H1 (cell line): ENCODE results near the gene ARHGAP26. TPM values are rescaled to one million over a fixed set of nuclear protein-coding genes. Genes with fewer than 3 reads are reported as not detected.

Experiments used
- CTCF ChIA-PET: fragments of 300-600 bp; sonication (Branson Sonifier 250); formaldehyde crosslinking; loops from one replicate; lab custom pipeline; 2021; ENCODE audit not compliant: partially characterized antibody; lab: Charles Lee
- POLR2A ChIA-PET: fragments of 300-600 bp; sonication (Branson Sonifier 250); formaldehyde crosslinking; loops from one replicate; lab custom pipeline; 2021; ENCODE audit warnings: inconsistent platforms; ENCODE audit not compliant: partially characterized antibody; lab: Charles Lee
- DNase-seq, 2 experiments: peaks; one replicate each; pipeline versions ENCODE4 v3.0.0 to v3.0.0-alpha.2; 2010 to 2022; ENCODE audit warnings: low spot score in 2 of 2, low read depth in 1 of 2, mixed read lengths in 1 of 2
- FAIRE-seq: peaks from 2 replicates; lab custom pipeline; 2011; peaks lifted over from hg19 to GRCh38; lab: Jason Lieb, UNC
- H2AFZ ChIP-seq: 2 replicates; pipeline ENCODE4 v1.8.1; 2012; ENCODE audit warnings: low read length, inconsistent platforms
- H2AK5ac ChIP-seq: 2 replicates; pipeline ENCODE4 v1.6.1; 2013; ENCODE audit warnings: low read depth, low read length
- H2BK120ac ChIP-seq: replicated peaks from 2 replicates; pipeline ENCODE3; 2013; ENCODE audit warnings: low read depth, low read length, inconsistent platforms
- H2BK12ac ChIP-seq: 2 replicates; pipeline ENCODE4 v1.6.1; 2013; ENCODE audit warnings: low read depth, low read length
- H2BK15ac ChIP-seq: 2 replicates; pipeline ENCODE4 v1.6.1; 2013; ENCODE audit warnings: low read length
- H2BK20ac ChIP-seq: 2 replicates; pipeline ENCODE4 v1.6.1; 2013; ENCODE audit warnings: low read length
- H2BK5ac ChIP-seq: 2 replicates; pipeline ENCODE4 v1.6.1; 2013; ENCODE audit warnings: low read depth, low read length
- H3K14ac ChIP-seq: 2 replicates; pipeline ENCODE4 v1.6.1; 2013; ENCODE audit warnings: inconsistent platforms; ENCODE audit not compliant: insufficient read length
- H3K18ac ChIP-seq: 2 replicates; pipeline ENCODE4 v1.6.1; 2013; ENCODE audit warnings: low read length; ENCODE audit errors: extremely low read depth
- H3K23ac ChIP-seq: 2 replicates; pipeline ENCODE4 v1.6.1; 2013; ENCODE audit warnings: inconsistent platforms; ENCODE audit not compliant: insufficient read length
- H3K23me2 ChIP-seq: 2 replicates; pipeline ENCODE4 v1.6.1; 2013; ENCODE audit warnings: low read depth, low read length
- H3K27ac ChIP-seq: 2 replicates; pipeline ENCODE4 v1.6.1; 2011; ENCODE audit warnings: low read depth, low read length, inconsistent platforms
- H3K27me3 ChIP-seq, 4 experiments: replicated peaks in 1 of 4; 1 replicate in 1 of 4; 2 replicates in 3 of 4; pipeline versions ENCODE4 v1.6.1 to v1.8.1; 2011 to 2013; ENCODE audit warnings: low read length in 3 of 4, mild to moderate bottlenecking in 3 of 4, inconsistent platforms in 2 of 4, mixed read lengths in 2 of 4, moderate library complexity in 1 of 4; ENCODE audit not compliant: control insufficient read depth in 3 of 4, insufficient read depth in 3 of 4; ENCODE audit errors: extremely low read depth in 1 of 4
- H3K36me3 ChIP-seq, 4 experiments: 2 replicates each; pipeline versions ENCODE4 v1.6.1 to v1.8.1; 2011 to 2013; ENCODE audit warnings: mild to moderate bottlenecking in 4 of 4, low read length in 3 of 4, moderate library complexity in 2 of 4, control low read depth in 1 of 4, inconsistent platforms in 1 of 4; ENCODE audit not compliant: insufficient read depth in 4 of 4, control insufficient read depth in 2 of 4
- H3K4ac ChIP-seq: replicated peaks from 2 replicates; pipeline ENCODE3; 2013; ENCODE audit warnings: low read length, low read depth, mixed read lengths, inconsistent platforms; ENCODE audit not compliant: insufficient read length
- H3K4me1 ChIP-seq, 4 experiments: replicated peaks in 1 of 4; 1 replicate in 1 of 4; 2 replicates in 3 of 4; pipeline versions ENCODE4 v1.6.1 to v1.8.1; 2011 to 2013; ENCODE audit warnings: low read length in 3 of 4, inconsistent platforms in 2 of 4, mixed read lengths in 1 of 4; ENCODE audit not compliant: insufficient read depth in 4 of 4, control insufficient read depth in 3 of 4
- H3K4me2 ChIP-seq, 2 experiments: 2 replicates each; pipeline versions ENCODE4 v1.6.1 to v1.8.1; 2011 to 2013; ENCODE audit warnings: low read depth in 2 of 2, low read length in 2 of 2, control low read depth in 1 of 2, inconsistent platforms in 1 of 2, mild to moderate bottlenecking in 1 of 2; ENCODE audit not compliant: insufficient read depth in 1 of 2
- H3K4me3 ChIP-seq, 4 experiments: fragments of 200-600, 300-600 bp in 1 of 4; sonication (generic), shearing (Covaris generic), sonication (Bioruptor Twin) in 1 of 4; 2 replicates each; pipeline versions ENCODE4 v1.5.1 to v1.8.1; 2011 to 2016; ENCODE audit warnings: low read length in 4 of 4, low read depth in 3 of 4, control low read depth in 2 of 4, inconsistent platforms in 2 of 4, mild to moderate bottlenecking in 2 of 4, mixed read lengths in 1 of 4, moderate library complexity in 1 of 4; ENCODE audit not compliant: insufficient read depth in 2 of 4; ENCODE audit errors: extremely low read depth in 1 of 4
- H3K56ac ChIP-seq: replicated peaks from 2 replicates; pipeline ENCODE3; 2013; ENCODE audit warnings: low read depth, mild to moderate bottlenecking, mixed read lengths, low read length, inconsistent platforms; ENCODE audit not compliant: insufficient read length
- H3K79me1 ChIP-seq: 2 replicates; pipeline ENCODE4 v1.6.1; 2013; ENCODE audit warnings: low read depth, low read length, control low read depth
- H3K79me2 ChIP-seq, 2 experiments: 2 replicates each; pipeline versions ENCODE4 v1.6.1 to v1.8.1; 2012 to 2013; ENCODE audit warnings: low read length in 2 of 2, mild to moderate bottlenecking in 2 of 2, inconsistent platforms in 1 of 2; ENCODE audit not compliant: insufficient read depth in 2 of 2, control insufficient read depth in 1 of 2
- H3K9ac ChIP-seq, 4 experiments: replicated peaks in 1 of 4; 1 replicate in 1 of 4; 2 replicates in 3 of 4; pipeline versions ENCODE4 v1.6.1 to v1.8.1; 2011 to 2013; ENCODE audit warnings: low read depth in 3 of 4, low read length in 3 of 4, control low read depth in 2 of 4, mild to moderate bottlenecking in 2 of 4, moderate library complexity in 2 of 4, inconsistent platforms in 1 of 4; ENCODE audit errors: extremely low read depth in 1 of 4
- H3K9me3 ChIP-seq, 2 experiments: 2 replicates each; pipeline versions ENCODE4 v1.6.1 to v1.8.1; 2012 to 2013; ENCODE audit warnings: mild to moderate bottlenecking in 2 of 2, moderate library complexity in 2 of 2, control low read depth in 1 of 2, inconsistent platforms in 1 of 2, low read depth in 1 of 2, low read length in 1 of 2, mixed read lengths in 1 of 2; ENCODE audit not compliant: insufficient read depth in 2 of 2
- H4K20me1 ChIP-seq, 2 experiments: replicated peaks in 1 of 2; 2 replicates each; pipeline versions ENCODE3 to v1.8.1; 2011 to 2013; ENCODE audit warnings: inconsistent platforms in 2 of 2, low read length in 2 of 2, mild to moderate bottlenecking in 1 of 2; ENCODE audit not compliant: insufficient read depth in 2 of 2, control insufficient read depth in 1 of 2
- H4K5ac ChIP-seq: 2 replicates; pipeline ENCODE4 v1.6.1; 2013; ENCODE audit warnings: low read length, low read depth, mixed read lengths, inconsistent platforms; ENCODE audit not compliant: insufficient read length
- H4K8ac ChIP-seq: 2 replicates; pipeline ENCODE4 v1.8.0; 2013; ENCODE audit warnings: mild to moderate bottlenecking, moderate library complexity, low read length, inconsistent platforms; ENCODE audit not compliant: insufficient read depth; ENCODE audit errors: extremely low read depth
- H4K91ac ChIP-seq: replicated peaks from 2 replicates; pipeline ENCODE3; 2013; ENCODE audit warnings: low read length, mixed read lengths, inconsistent platforms; ENCODE audit not compliant: insufficient read length
- HDAC2 ChIP-seq, 2 experiments: fragments of 300-600 bp in 1 of 2; sonication (generic) in 1 of 2; IDR thresholded peaks; 2 replicates each; pipeline ENCODE4 v1.6.1; 2011 to 2012; ENCODE audit warnings: low read depth in 2 of 2, low read length in 2 of 2, mild to moderate bottlenecking in 2 of 2, moderate library complexity in 2 of 2, borderline replicate concordance in 1 of 2, inconsistent platforms in 1 of 2
- JUND ChIP-seq: IDR thresholded peaks from 2 replicates; pipeline ENCODE4 v1.6.1; 2011; ENCODE audit warnings: mild to moderate bottlenecking, improper control_type of control experiment, low read length
- WGBS, 2 experiments: shearing (Covaris generic) in 1 of 2; methylation state at CpG; one replicate each; pipeline versions ENCODE4 v1.1.6 to v1.1.7; 2013 to 2015; ENCODE audit warnings: low lambda C conversion rate in 2 of 2, mixed read lengths in 2 of 2, inconsistent platforms in 1 of 2, low coverage in 1 of 2, missing lambda C conversion rate in 1 of 2; ENCODE audit not compliant: insufficient replicate concordance in 2 of 2, insufficient coverage in 1 of 2, insufficient read length in 1 of 2; ENCODE audit errors: extremely low coverage in 1 of 2, missing lambda C conversion rate in 1 of 2; 5-methylcytosine and 5-hydroxymethylcytosine counted together
- polyA plus RNA-seq, 7 experiments: library from polyadenylated mRNA; depleted of rRNA in 3 of 7; stranded (reverse) in 5 of 7; unstranded in 2 of 7; fragments of >200 nt in 5 of 7; fragments of 200-250 nt in 2 of 7; gene quantifications; 1 replicate in 5 of 7; 2 replicates in 1 of 7; 4 replicates in 1 of 7; pipeline versions ENCODE4 v1.2.1 to v1.2.3, GENCODE V29; 2011 to 2013; ENCODE audit warnings: missing spikeins in 2 of 7, mixed read lengths in 2 of 7
- total RNA-seq: library from RNA; stranded (reverse); fragmentation: NEBNext Ultra II Directional; extraction: Animal tissue kit (Norgen Biotek cat#: 25700); gene quantifications from 2 replicates; pipeline ENCODE4 v1.2.1, GENCODE V29; 2021
- TF ChIP-seq, protein P1 (sequence below): IDR thresholded peaks from 2 replicates; pipeline ENCODE4 v1.6.1; 2011; ENCODE audit warnings: low read depth, mild to moderate bottlenecking, low read length; ENCODE audit not compliant: insufficient read depth

Gene ARHGAP26
- total and polyA plus RNA-seq, 2 of the 8 experiments (the other 6 are each of a cell fraction or from before 2014, with no cell fraction given): 7.1 to 24.8 TPM

DNA sequence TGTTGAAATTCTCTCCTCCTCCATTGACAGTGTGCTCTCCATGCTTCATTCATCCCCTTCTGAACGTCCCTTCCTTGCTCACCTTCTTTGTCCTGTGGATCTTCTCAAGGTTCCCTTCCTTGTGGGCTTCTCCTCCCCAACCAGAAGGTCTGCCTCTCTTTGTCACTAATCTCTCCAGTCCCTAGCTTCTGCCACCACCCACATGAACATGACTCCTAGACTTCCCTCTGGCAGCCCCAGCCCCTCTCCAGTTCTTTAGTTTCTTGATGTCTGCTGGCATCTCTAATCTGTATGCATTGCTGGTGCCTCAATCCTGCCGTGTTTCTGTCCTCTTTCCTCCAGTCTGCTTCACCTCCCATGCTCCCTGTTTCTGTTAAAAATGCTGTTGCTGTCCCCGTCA, 79.3 kb downstream of the ARHGAP26 start:
- Histone ChIP-seq H3K79me2 (peaks cover 0 to 42% of the 10 kb centered on the region in 2 experiments; a peak in 3 of 4 replicates), H4K8ac (no peak overlapping the region), H3K27me3 (no peaks in the 10 kb centered on the region), H3K36me3 (no peaks in the 10 kb centered on the region), H2BK12ac (0 out of 2 replicates have a peak overlapping the region, but pooled peaks have one; percentile 55), H3K9ac (no peak overlapping the region), H3K23ac (no peak overlapping the region), H3K4ac (no peak overlapping the region), H2BK120ac (no peak overlapping the region), H3K4me2 (no peak overlapping the region), H3K27ac (0 out of 2 replicates have a peak overlapping the region, but pooled peaks have one; percentile 8), H2BK20ac (no peak overlapping the region), H2BK5ac (no peak overlapping the region), H3K9me3 (no peaks in the 10 kb centered on the region), H3K18ac (no peak overlapping the region), H3K4me3 (no peak overlapping the region), H4K91ac (no peak overlapping the region), H3K4me1 (peaks cover 0 to 22% (median 10%) of the 10 kb centered on the region in 4 experiments; a peak in 5 of 7 replicates), H2BK15ac (no peak overlapping the region), H2AFZ (no peak overlapping the region), H3K14ac (no peak overlapping the region), H3K79me1 (peaks cover 5% of the 10 kb centered on the region; the same call in 1 of the 2 replicates), H4K5ac (no peak overlapping the region), H3K23me2 (no peaks in the 10 kb centered on the region), H3K56ac (no peak overlapping the region), H4K20me1 (no peaks in the 10 kb centered on the region), H2AK5ac (peak overlapping the region; percentile 17; the same call in 1 of the 2 replicates)
- no peak for TF ChIP-seq HDAC2 (IDR thresholded peaks at IDR 0.05; ENCODE audit: borderline replicate concordance in 1 of 2, low read depth in 2 of 2, low read length in 2 of 2)
- TF ChIP-seq, protein P1, sequence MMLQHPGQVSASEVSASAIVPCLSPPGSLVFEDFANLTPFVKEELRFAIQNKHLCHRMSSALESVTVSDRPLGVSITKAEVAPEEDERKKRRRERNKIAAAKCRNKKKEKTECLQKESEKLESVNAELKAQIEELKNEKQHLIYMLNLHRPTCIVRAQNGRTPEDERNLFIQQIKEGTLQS: no peak
- TF ChIP-seq JUND: no peak
- FAIRE-seq: no peak
- CTCF ChIA-PET: interaction anchor here (1.6 to 2.5 kb wide), 3 partner anchors 10 to 136 kb away, joined by 3 to 13 read pairs (median 5); no protein-coding TSS in a partner anchor
- POLR2A ChIA-PET: interaction anchor here (1.4 kb wide), 1 partner anchor 15 kb away, joined by 6 read pairs; no protein-coding TSS in a partner anchor
- no peak for DNase-seq
- 86% methylated on average over 3 of the region's 3 CpGs; no CpG with 5 or more reads in 1 of the 2 experiments for WGBS, 2 experiments
